NCI-H187 treated with DMSO at 0.1 percent for 48 hours (cell line): Measurements from ENCODE around the gene DCLK1.
"Not testable (repeated sequence)": the region's sequence is repeated elsewhere in the genome, so short reads cannot be mapped to it uniquely, and the experiment has no call there.

Source experiments
- DNase-seq: peaks from one replicate; lab custom pipeline; 2025; lab: John Stamatoyannopoulos, UW

DCLK1 gene

GRCh38 chr13:36086117-36086516, 45.1 kb downstream of the DCLK1 start:
- DNase-seq: no peak

- no peak for DNase-seq
Observed at GRCh38 chr13:36084131-36084530, 47.1 kb downstream of the DCLK1 start.

GRCh38 chr13:36082806-36083205, 48.4 kb downstream of the DCLK1 start:
- no peak for DNase-seq

- no peak for DNase-seq
Observed at GRCh38 chr13:36082396-36082795, 48.8 kb downstream of the DCLK1 start.

GRCh38 chr13:36076211-36076610, 55.0 kb downstream of the DCLK1 start:
- DNase-seq: no peak

GRCh38 chr13:36074659-36075058, 56.5 kb downstream of the DCLK1 start:
- DNase-seq: no peak

GRCh38 chr13:36072152-36072935, 58.8 kb downstream of the DCLK1 start:
- DNase-seq: no peak

- not testable (repeated sequence) for DNase-seq
Observed at GRCh38 chr13:36070504-36071192, 60.5 kb downstream of the DCLK1 start.

- DNase-seq: no peak
Observed at GRCh38 chr13:36069881-36070366, 61.3 kb downstream of the DCLK1 start.

- no peak for DNase-seq
Observed at GRCh38 chr13:36068991-36069390, 62.2 kb downstream of the DCLK1 start.

- DNase-seq: no peak
Observed at GRCh38 chr13:36068566-36068965, 62.6 kb downstream of the DCLK1 start.

- no peak for DNase-seq
Observed at GRCh38 chr13:36067746-36068381, 63.3 kb downstream of the DCLK1 start.

GRCh38 chr13:36062249-36062648, 68.9 kb downstream of the DCLK1 start:
- DNase-seq: no peak

- no peak for DNase-seq
Observed at GRCh38 chr13:36061621-36062020, 69.6 kb downstream of the DCLK1 start.

- no peak for DNase-seq
Observed at GRCh38 chr13:36061054-36061453, 70.1 kb downstream of the DCLK1 start.

- DNase-seq: no peak
Observed at GRCh38 chr13:36059321-36059720, 71.9 kb downstream of the DCLK1 start.

- no peak for DNase-seq
Observed at GRCh38 chr13:36058116-36058515, 73.1 kb downstream of the DCLK1 start.

GRCh38 chr13:36057547-36057946, 73.6 kb downstream of the DCLK1 start:
- no peak for DNase-seq

- DNase-seq: no peak
Observed at GRCh38 chr13:36057041-36057440, 74.1 kb downstream of the DCLK1 start.

GRCh38 chr13:36055366-36055765, 75.8 kb downstream of the DCLK1 start:
- no peak for DNase-seq

GRCh38 chr13:36054041-36054440, 77.1 kb downstream of the DCLK1 start:
- no peak for DNase-seq

- no peak for DNase-seq
Observed at GRCh38 chr13:36051082-36051481, 80.1 kb downstream of the DCLK1 start.

- DNase-seq: no peak
Observed at GRCh38 chr13:36046672-36047071, 84.5 kb downstream of the DCLK1 start.
